SKM-1 treated with dmso at 0.1 percent for 144 hours (cell line): ENCODE data around the gene ADD1.
"Not testable (repeated sequence)": the region's sequence is repeated elsewhere in the genome, so short reads cannot be mapped to it uniquely, and the experiment has no call there.

Experiments
- DNase-seq: peaks from one replicate; lab custom pipeline; 2025; ENCODE audit not compliant: unreplicated experiment; lab: John Stamatoyannopoulos, UW

ADD1 gene

DNA sequence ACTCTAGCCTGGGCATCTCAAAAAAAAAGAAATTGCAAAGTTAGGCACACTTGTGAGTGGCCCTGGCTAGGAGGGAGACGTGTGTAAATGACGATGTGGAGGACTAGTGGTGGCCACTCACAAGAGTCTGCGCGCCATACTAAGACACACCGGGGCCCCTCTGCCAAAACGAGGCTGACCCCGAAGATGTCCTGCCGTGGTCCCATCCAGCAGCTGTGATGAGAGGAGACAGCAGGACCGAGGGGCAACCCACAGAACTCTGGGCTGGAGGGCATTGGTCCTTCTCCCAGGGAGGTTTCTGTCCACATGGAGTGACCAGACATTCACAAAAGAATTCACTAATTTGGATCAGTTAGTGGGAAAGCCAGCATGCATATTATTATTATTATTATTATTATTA, 72.1 kb downstream of the ADD1 start:
- DNase-seq = no peak

DNA sequence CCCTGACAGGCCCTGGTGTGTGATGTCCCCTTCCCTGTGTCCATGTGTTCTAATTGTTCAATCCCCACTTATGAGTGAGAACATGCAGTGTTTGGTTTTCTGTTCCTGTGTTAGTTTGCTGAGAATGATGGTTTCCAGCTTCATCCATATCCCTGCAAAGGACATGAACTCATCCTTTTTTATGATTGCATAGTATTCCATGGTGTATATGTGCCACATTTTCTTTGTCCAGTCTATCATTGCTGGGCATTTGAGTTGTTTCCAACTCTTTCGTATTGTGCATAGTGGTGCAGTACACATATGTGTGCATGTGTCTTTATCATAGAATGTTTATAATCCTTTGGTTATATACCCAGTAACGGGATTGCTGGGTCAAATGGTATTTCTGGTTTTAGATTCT, 73.1 kb downstream of the ADD1 start:
- DNase-seq = not testable (repeated sequence)

DNA sequence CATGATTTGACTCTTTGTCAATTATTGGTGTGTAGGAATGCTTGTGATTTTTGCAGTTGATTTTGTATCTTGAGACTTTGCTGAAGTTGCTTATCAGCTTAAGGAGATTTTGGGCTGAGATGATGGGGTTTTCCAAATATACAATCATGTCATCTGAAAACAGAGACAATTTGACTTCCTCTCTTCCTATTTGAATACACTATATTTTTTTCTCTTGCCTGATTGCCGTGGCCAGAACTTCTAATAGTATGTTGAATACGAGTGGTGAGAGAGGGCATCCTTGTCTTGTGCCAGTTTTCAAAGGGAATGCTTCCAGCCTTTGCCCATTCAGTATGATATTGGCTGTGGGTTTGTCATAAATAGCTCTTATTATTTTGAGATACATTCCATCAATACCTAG, 74.7 kb downstream of the ADD1 start:
- DNase-seq = not testable (repeated sequence)

DNA sequence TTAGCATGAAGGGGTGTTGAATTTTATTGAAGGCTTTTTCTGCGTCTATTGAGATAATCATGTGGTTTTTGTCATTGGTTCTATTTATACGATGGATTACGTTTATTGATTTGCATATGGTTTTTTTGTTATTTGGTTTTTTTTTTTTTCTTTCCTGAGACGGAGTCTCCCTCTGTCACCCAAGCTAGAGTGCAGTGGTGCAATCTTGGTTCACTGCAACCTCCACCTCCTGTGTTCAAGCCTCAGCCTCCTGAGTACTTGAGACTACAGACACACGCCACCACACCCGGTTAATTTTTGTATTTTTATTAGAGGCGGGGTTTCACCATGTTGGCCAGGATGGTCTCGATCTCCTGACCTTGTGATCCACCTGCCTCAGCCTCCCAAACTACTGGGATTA, 75.1 kb downstream of the ADD1 start:
- DNase-seq = not testable (repeated sequence)

DNA sequence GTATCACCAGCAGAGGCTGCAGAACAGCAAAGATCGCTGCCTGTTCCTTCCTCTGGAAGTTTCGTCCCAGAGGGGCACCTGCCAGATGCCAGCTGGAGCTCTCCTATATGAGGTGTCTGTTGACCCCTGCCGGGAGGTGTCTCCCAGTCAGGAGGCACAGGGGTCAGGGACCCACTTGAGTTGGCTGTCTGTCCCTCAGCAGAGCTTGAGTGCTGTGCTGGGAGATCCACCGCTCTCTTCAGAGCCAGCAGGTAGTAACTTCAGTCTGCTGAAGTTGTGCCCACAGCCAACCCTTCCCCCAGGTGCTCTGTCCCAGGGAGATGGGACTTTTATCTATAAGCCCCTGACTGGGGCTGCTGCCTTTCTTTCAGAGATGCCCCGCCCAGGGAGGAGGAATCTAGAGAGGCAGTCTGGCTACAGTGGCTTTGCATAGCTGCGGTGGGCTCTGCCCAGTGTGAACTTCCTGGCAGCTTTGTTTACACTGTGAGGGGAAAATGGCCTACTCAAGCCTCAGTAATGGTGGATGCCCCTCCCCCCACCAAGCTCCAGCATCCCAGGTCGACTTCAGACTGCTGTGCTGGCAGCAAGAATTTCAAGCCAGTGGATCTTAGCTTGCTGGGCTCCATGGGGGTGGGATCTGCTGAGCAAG, 78.9 kb downstream of the ADD1 start:
- not testable (repeated sequence) for DNase-seq

DNA sequence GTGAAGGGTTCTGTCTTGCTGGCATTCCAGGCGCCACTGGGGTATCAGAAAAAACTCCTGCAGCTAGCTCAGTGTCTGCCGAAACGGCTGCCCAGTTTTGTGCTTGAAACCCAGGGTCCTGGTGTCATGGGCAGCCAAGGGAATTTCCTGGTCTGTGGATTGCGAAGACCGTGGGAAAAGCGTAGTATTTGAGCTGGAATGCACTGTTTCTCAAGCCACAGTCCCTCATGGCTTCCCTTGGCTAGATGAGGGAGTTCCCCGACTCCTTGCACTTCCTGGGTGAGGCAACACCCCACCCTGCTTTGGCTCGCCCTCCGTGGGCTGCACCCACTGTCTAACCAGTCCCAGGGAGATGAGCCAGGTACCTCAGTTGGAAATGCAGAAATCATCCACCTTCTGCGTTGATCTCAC, 79.5 kb downstream of the ADD1 start:
- no peak for DNase-seq

DNA sequence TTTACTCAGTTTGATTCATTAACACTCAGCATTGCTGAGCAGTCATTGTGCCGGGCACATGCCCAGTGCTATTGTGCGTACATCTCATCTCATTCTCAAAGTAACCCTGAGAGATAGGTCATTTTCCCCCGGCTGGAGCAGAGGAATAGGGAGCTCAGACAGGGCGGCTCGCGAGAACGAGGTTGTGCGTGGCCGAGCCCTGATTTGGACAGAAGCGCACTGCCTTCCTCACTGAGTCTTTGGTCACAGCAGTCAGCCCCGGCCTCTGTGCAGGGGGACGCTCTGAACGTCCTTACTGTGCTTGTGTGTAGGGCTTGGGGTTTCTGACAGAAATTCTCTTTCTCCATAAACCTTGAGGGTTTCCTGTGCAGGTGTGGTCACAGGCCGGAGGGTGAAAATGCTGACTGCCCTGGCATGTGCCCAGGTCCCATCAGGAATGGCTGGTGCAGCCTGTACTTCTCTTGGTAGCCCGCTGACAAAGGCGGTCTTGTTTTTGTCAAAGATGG, 80.1 kb downstream of the ADD1 start:
- DNase-seq = no peak

DNA sequence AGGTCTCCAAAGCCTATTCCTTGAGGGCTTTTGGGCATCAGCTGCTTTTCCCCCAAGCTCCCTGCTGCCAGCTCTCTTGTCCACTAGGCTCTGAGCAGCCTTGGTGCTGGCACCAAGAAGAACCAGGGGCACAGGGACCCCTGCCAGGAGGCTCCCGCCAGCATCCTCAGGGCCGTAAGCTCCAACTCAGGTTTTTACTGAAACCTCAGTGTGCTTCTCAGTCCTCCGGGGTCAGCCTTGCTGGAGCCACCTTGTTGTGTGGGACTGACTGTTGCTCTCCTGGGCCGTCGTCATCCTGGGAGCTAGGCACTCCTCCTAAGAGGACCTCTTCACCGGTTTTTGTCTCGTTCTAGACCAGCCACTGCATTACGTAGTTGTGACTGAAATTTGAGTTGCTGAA, 80.6 kb downstream of the ADD1 start:
- DNase-seq = no peak

DNA sequence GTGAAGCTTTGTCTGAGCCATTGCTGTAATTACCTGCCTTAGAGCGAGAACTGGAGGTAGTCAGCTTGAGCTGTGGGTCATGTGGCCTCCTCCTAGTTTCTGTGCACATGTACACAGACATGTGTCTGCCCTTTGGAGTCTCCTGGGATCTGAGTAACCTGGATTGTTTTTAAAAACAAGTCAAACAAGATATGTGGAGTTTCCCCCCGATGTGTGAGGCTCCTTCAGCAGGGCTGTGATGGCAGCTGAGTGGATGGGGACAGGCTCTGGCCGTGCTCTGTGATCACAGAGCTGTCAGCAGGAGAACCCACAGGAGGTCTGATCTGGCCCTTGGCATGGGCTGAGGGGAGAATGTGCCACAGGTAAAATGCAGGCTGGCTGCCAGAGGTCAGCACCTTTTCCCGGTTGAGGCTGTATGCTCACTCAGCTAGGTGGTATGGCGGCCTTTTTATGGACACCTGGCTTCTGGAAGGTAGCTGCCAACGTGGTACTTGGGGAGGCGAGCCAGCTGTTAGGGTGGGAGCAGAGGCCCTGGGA, 81.2 kb downstream of the ADD1 start:
- no peak for DNase-seq

DNA sequence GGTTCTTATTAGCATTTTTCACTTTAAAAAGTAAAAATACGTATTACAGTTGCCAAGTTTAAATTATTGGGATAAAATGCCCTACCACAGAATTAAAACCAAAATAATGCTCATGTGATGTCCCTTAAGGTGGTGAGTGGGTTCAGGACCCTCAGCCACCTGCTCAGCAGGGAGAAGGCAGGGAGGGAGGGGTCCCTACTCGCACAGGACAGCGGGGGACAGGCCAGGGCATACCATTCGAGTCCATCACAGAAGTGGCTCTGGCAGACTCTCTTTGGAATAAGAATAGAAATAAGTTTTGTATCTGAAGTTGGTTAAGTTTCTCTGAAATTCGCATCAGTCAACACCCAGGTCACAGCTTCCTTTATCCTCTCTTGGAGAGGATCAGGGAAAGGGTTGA, 81.9 kb downstream of the ADD1 start:
- DNase-seq = no peak

DNA sequence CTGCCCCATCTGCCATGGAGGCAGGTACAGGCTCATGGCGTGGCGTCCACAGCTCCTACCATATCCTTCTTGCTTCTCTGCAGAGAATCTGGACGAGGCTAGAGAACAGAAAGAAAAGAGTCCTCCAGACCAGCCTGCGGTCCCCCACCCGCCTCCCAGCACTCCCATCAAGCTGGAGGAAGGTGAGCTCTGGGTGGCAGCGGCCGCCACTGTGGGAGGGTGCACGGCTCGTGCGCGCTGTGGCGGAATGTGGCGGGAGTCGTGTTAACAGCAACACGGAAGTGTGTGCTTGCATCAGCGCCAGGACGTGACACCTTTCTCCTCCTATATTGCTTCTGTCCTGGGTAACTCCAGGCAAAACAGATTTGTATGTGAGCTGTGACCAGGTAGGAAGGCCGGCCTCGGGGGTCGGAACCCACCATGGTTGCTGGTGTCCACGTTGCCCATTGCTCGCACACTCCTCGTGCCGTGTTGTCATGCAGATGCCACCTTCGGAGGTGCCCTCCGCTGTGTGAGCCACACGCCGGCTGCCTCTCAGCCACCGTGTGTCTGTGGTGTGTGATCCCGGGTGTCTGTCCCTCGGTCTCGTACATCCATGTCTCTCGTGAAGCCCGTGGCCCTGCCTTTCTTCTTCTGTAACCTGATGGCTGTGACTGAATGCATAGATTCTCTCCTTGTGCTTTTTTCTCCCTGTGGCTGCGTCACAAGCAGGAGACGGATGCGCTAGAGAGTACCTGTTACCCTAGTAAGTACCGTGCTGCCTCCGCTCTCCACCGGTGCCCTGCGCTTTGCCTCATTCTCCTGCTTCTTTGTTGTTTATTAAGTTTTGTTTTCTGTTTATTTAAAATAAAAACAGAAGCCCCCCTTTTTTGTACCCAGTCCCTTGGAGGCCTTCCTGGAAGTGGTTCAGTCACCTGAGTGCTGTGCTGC, 82.6 kb downstream of the ADD1 start:
- no peak for DNase-seq

DNA sequence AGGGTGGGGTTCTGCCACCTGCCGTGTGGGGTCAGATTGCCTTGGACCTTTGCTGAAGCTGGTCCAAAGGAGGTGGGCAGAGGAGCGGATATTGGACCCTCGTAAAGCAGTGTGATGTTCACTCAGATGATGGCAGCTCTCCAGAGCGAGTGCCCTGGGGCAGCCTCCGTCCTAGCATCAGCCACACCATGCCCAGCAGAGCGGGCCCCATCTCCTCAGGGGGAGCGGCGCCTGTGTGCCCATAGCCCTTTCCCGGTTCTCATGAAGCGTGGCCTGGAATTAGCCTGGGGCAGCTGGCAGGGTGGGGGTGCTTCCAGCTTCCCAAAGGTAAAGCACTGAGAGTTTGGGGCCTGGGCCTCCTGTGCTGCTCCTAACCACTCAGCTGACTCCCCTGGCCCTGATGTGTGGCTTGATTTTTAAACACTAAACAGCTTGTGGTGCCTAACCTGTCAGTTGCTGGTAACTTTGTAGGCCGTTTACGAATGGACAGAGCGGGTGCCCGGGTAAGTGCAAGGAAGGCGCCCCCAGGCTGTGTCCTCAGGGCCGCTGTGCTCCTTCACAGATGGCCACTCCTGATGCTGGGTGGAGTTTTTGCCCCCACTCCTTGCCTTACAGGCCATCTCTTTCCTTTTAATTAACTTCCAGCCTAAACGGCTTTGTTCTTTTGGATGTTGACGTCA, 83.5 kb downstream of the ADD1 start:
- DNase-seq = no peak

DNA sequence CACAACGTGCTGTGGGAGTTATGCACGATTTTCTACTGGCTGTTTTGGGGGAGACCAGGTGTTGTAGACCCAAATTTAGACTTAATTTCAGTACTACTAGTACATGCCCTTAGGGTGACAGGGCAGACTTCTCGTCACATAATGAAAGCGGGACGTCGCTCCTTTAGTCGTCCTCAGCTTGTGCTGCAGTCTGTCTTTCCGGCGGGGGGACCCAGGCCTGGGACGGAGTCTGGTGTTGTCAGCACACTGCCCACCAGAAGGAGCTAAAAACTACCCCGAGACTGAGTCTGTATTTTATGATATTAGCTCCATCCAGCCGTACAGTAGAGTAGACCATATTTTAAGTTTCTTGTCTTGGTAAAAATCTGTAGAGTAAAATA, 84.0 kb downstream of the ADD1 start:
- DNase-seq = no peak

DNA sequence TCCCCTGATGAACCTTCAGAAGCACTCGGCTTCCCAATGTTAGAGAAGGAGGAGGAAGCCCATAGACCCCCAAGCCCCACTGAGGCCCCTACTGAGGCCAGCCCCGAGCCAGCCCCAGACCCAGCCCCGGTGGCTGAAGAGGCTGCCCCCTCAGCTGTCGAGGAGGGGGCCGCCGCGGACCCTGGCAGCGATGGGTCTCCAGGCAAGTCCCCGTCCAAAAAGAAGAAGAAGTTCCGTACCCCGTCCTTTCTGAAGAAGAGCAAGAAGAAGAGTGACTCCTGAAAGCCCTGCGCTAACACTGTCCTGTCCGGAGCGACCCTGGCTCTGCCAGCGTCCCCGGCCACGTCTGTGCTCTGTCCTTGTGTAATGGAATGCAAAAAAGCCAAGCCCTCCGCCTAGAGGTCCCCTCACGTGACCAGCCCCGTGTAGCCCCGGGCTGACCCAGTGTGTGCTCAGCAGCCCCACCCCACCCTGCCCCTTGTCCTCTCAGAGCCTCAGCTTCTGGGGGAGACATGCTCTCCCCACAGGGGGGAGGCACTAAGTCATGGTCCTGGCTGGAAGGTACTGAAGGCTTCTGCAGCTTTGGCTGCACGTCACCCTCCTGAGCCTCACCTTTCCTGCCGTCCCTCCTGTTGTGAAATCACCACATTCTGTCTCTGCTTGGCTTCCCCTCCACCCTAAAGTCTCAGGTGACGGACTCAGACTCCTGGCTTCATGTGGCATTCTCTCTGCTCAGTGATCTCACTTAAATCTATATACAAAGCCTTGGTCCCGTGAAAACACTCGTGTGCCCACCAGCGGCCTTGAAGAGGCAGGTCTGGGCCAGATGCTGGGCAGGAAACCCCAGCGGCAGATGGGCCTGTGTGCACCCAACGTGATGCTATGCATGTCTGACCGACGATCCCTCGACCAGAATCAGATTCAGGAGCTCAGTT, 84.9 kb downstream of the ADD1 start:
- DNase-seq = no peak

DNA sequence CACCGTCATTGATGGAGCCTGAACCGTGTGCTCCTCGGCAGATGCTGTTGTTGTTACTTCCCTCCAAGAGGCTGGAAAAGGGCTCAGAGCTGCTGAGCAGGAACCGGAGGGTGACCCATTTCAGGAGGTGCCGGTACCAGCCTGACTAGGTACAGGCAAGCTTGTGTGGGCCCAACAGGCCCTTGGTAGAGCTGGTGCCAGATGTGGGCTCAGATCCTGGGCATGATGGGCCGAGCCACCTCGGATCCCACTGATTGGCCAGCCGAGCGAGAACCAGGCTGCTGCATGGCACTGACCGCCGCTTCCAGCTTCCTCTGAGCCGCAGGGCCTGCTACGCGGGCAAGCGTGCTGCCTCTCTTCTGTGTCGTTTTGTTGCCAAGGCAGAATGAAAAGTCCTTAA, 85.8 kb downstream of the ADD1 start:
- no peak for DNase-seq

DNA sequence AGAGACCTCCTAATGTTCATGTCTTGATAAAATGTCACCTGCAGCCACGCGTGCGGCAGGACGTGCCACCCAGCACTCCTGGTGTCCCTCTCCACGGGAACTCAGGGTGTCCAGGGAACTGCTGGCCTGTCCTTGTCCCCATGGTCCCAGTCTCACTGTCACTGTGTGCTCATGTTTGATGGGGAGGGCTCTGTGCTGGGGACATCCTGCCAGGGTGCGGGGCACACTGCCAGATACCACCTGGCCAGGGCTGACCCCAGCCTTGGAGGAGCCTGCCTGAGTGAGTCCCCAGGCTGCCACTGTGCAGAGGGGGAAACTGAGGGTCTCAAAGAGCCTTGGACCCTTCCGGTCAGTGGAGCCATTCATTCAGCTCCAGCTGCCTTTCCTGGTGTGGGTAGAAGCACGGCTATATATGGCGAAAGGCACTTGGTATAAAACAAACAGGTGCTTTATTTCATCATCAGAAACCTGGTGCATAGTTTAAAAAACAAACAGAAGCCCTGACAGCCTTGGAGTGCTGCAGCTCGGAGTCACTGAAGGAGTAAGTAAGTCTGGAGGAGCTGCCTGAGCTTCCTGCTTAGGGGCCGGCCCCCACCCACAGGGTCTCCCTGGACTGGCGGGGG, 86.6 kb downstream of the ADD1 start:
- no peak for DNase-seq

DNA sequence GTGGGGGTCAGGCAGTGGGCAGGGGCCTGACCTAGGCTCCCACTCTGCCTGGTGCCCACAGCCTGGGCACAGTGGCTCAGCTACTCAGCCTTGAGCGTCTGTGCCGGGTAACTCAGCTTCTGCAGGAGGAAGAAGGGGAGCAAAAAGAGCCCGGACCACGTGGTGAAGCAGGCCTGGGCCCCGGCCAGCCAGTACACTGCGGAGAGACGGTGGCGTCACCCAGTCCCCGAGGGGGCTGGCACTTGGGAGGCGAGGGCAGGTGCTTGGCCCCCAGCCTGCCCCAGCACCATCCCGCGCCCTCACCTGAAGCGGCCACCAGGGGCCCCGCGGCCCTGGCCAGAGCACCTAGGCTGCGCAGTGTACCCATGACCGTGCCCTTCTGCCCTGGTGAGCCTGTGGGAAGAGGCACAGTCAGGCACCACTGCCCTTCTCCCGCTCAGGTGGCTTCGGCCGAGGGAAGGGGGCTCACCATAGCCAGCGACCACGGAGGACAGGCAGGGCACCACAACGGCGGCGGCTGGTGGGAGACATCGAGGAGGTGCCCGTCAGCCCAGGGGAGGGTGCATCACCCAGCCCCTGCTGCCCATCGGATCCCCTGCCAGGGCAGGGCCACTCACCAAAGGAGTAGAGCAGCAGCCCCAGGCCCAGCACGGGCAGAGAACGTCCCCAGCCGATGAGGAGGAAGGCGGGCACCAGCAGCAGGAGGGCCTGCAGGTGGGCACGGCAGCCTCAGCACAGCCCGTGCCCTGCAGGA, 87.3 kb downstream of the ADD1 start:
- no peak for DNase-seq

DNA sequence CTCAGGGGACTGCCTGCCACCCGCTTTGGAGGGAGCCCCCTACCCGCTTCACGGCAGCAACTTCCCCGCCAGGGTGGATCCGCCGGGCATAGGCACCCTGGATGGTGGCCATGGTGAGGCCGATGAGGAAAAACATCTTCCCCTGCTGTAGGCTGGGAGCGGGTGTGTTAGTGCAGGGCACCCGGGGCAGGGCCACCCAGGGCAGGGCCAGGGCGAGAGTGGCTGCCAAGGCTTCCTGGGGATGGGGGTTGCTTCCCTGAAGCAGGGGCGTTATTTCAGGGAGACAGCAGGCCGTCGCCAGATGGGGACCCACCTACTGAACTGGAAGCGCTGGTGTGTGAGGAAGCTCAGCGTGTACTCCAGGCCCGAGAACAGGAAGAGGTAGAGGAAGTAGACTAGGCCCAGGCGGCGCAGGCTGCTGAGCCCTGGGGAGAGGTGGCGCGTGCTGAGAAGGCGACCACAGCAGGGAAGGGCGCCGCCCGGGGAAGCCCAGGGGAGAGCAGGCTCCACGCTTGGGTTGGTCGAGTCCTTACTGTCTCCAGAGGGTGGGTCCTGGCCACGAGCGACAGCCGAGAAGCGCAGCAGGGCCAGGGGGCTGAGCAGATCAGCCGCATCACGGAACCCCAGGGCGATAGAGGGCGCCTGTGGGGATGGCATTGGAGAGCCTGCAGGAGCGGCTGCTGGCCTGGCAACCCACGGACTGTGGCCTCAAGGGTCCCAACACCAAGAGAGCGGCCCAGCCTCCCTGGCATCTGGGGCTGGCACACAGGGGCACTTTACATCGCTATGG, 88.1 kb downstream of the ADD1 start:
- DNase-seq = peak; percentile 86
